ENCODE data around the gene PM20D2.

The PM20D2 gene

GRCh38 chr6:89145091-89145955 is 532 bp upstream of the PM20D2 start:
- DNase-seq (ENCODE audit: low read depth in 2 of 2): no peak

DNA sequence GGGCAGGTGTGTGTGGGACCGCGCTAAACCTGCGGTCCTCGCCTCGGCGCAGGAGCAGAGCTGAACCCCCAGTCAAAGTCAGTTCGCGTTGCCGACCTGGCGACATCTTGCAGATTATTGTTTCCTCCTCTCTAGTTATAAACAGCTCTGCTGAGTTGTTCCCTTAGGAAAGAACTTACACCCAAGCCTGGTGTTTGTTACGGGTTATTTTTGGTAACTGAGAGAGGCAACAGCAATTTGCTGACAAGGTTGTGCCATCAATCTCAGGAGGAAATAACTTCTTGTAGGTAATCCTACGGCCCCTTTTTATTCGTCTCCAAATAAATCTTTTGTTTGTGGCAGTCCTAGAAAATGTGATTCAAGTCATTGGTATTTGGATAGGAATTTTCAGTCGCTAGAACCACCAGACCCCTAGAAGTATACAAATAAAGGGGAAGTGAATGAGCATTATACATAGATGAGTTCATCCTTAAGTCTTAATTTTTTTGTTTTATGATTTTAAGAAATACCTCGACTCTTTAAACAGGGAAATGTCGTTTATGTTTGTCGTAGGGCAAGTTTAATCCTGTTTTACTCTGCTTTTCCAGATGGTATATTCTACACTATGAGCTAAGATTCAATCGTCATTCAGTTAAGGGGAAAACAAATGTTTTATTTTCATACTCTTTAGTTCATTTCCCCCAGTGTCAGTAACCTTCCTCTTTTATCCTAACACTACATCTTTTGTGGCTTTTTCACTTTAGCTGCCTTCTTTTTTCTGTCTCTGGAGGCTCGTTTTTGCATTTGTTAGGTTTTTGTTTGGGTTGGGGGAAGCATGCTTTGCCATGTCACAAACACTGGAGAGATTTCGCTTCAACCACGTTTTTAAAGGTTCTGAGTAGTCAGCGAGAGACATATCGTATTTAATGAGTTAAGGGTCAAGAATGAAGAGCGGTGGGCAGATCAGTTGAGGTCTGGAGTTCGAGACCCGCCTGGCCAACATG is 1.2 kb downstream of the PM20D2 start:
- DNase-seq (ENCODE audit: low read depth in 2 of 2): no peak

- DNase-seq (ENCODE audit: low read depth in 2 of 2): peak; percentile 12 to 27
Observed at GRCh38 chr6:89148016-89148750, 2.3 kb downstream of the PM20D2 start.

DNA sequence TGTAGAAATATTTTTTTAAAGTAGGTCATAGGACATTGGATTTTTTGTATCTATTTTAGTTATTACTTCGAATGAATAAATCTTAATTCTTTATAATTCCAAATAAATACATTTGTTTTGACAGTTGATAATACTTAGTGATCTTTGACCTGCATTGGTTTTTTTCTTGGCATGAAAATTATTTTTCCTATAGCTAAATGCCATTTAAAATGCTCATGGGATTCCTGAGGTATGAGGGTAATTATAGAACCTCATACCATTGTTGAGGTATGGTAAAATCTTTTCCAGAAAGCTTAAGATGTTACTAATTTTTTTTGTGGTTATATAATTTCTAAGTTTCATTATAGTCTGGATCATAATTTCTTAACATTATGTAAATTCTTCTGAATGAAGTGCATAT is 8.3 kb downstream of the PM20D2 start:
- no peak for DNase-seq (ENCODE audit: low read depth in 2 of 2)

DNA sequence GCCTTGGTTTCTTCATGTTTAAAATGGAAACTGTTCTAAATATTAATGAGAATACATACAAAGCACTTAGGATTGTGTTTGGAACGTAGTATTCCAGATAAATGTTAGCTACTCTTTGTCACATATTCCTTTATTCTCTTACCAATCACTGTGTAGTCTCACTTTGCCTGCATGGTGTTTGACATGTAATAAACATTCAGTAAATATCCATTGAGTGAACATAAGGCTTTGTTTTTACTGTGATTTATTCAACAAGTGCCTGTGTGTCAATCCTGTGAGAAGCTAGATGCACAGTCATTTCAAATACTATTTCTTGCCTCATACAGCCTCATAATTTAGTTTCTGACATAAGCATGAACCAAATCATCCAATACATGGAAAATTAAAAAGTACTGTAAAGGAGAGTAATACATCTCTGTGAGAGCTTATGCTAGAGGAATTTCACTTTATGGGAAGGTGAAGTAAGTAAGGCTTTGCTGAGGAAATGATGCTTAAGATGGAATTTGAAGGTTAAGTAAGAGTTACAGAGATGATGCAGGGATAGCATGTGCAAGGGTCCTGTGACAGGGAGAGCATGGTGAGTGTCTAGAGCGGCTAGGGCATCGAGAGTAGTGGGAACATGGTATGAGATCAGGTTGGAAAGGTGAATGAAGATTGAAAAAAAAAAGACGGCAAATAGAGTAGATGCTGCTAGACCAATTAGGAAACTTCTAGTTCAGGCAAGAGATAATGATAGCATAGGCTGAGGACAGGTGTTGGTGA is 14.7 kb downstream of the PM20D2 start:
- no peak for DNase-seq (ENCODE audit: low read depth in 2 of 2)

GRCh38 chr6:89161326-89162046 is 15.6 kb downstream of the PM20D2 start:
- DNase-seq (ENCODE audit: low read depth in 2 of 2): no peak

DNA sequence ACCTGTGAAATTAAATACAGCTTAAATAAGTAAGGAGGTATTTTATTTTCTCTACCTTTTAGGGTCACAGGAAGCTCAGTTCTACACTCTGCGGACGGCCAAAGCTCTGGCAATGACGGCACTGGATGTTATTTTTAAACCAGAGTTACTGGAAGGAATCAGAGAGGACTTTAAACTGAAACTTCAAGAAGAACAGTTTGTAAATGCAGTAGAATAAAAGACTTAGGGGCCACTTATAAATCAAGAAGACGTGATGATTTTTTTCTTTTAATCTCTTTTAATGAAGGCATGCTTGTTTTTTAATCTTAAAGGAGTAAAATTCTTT is 16.2 kb downstream of the PM20D2 start:
- DNase-seq (ENCODE audit: low read depth in 2 of 2): no peak

DNA sequence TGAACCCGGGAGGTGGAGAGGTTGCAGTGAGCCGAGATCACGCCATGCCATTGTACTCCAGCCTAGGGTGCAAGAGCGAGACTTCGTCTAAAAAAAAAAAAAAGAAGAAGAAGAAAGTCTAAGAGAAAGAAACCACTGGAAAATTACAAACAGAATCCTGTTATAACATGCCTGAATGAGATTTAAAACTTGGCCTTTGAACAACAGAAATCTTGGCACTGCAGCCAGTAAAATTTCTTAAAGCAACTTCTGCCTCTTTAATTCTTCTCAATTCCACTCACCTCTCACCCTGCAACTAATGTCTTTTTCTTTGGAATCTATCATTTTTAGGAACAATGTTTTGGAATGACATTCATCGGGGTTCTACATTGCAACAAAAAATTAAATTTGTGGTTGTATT is 26.3 kb downstream of the PM20D2 start:
- no peak for DNase-seq (ENCODE audit: low read depth in 2 of 2)

DNA sequence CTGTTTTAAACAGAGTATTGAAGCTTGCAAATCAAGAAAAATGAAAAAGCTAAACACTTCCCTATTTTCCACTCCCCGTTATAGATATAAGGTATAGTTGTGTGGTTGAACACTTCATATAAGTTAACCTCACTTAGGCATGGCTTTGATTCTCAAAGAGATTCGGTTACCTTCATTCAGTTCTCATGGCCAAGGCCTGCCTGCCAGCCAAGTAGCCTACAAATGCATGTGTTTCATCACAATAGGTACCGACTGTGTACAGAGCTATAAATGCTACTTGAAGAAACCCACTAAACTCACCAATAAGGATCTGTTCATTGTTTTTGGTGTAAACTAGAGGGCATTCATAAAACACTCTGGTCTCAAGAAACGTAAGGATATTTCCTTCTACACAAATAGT is 27.8 kb downstream of the PM20D2 start:
- DNase-seq (ENCODE audit: low read depth in 2 of 2): no peak

DNA sequence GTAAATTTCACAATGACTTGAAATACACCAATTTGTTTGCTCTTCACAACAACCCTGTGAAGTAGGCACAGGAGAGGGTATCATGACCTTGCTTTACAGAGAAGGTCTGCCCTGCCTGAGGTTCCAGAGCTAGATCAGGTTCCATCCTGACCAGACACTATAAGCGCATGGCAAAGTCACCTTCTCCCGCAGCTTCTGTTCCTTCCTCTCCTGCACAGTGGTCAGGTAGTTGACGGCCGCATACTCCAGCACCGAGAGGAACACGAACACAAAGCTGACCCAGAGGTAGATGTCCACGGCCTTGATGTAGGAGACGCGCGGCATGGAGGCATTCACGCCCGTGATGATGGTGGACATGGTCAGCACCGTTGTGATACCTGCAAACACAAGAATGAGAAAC is 34.3 kb downstream of the PM20D2 start:
- no peak for DNase-seq (ENCODE audit: low read depth in 2 of 2)

DNA sequence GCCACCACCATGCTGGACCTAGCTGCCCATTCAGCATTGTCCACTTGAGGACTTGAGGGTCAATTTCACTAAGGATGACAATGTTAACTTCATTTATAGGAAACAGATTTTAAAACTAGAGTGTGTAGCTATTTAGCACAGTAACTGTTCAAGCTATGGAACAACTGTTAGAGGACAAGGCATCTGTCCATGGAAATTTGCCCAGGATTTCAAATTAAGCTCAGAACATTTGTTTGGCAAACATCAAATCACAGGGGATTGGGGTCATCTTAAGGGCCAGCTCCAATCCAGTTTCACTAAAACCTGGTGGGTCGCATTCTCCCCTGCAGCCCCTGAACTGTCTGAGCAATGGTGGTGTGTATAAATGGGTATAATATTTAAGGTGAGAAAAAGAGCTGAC is 35.1 kb downstream of the PM20D2 start:
- no peak for DNase-seq (ENCODE audit: low read depth in 2 of 2)

GRCh38 chr6:89183294-89183693 is 37.4 kb downstream of the PM20D2 start:
- DNase-seq (ENCODE audit: low read depth in 2 of 2): no peak

DNA sequence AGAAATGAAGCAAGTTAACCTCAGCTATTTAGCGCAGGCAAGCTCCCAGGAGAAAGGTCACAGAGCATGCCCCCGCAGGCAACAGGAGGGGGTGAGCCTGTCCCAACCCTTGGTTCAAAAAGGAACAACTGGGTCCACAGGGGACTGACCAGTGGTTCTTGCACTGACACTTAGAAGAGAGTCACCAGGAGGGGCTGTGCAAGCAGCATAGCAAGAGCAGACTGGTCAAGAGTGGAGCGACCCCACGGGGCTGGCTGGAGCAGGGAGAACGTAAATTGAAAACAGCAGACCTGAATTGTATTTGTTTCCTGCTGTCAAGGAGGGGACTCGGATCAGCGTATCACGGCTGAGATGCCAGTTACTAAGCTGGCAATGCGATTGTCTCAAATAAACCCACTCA is 38.5 kb downstream of the PM20D2 start:
- no peak for DNase-seq (ENCODE audit: low read depth in 2 of 2)

DNA sequence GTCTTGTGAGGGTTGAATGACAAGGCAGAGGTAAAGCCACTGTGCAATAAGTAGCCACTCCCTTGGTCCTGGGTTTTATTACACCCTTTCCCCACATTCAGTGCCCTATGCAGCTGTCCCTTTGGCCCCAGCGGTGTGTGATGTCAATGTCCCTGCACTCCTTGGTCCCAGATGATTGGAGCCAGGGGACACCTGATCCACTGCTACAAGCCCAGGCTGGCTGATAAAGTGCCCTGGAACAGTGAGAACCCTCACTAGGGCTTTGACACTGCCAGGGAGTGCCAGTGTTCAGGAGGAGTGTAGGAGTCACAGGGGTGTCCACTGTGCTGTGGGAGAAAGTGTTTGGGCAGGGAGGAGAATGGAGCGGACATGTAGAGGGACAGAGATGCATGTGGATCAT is 40.9 kb downstream of the PM20D2 start:
- DNase-seq (ENCODE audit: low read depth in 2 of 2): no peak

- DNase-seq (ENCODE audit: low read depth in 2 of 2): no peak
Observed at GRCh38 chr6:89187504-89187903, 41.6 kb downstream of the PM20D2 start.

DNA sequence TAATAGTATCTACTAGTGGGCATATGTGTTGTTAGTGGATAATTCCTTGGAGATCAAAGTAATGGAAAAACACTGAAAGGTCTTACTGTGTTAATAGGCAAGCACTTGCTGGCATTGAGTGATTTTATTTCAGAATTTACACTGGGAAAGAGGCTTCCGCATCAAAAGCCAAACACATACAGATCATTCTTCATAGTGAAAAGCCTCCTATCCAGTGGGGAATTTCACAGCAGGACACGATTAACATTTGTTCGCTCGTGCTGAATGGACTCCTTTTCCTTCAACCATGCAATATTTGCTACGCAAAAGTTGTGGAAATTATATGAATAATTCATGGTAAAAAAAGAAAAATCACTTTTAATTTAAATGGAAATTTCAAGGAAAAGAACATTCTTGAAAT is 44.9 kb downstream of the PM20D2 start:
- DNase-seq (ENCODE audit: low read depth in 2 of 2): no peak

DNA sequence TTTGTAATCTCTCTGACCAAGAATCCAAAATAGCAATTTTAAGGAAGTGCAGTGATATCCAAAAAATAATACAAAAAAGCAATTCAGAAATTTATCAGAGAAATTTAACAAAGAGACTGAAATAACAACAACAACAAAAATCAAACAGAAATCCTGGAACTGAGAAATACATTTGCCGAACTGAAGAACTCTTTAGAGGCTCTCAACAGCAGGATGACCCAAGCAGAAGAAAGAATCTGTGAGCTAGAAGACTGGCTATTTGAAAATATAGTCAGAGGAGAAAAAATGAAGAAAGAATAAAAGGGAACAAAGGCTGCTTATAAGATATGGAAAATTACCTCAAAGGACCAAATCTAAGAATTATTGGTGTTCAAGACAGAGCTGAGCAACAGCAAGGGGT is 48.7 kb downstream of the PM20D2 start:
- no peak for DNase-seq (ENCODE audit: low read depth in 2 of 2)

- DNase-seq (ENCODE audit: low read depth in 2 of 2): no peak
Observed at GRCh38 chr6:89197141-89197540, 51.3 kb downstream of the PM20D2 start.

- no peak for DNase-seq (ENCODE audit: low read depth in 2 of 2)
Observed at GRCh38 chr6:89198235-89198634, 52.4 kb downstream of the PM20D2 start.

DNA sequence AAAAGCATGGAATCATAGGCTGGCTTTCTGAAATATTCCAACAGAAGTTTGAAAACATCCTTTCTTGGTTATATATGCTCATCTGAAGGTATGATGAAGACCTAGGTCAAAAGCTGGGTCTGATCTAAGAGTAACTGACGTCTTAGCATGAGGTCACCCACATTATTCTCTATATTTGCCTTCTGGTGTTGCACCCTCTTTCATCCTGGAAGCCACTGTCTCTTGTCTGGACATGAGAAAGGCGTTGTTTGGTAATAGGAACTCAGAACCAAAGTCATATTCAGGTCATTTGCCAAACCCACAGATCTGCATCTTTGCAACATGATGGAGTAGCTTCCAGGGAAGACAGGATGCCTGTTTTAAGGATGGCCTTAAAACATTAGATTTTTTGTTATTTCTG is 53.7 kb downstream of the PM20D2 start:
- DNase-seq (ENCODE audit: low read depth in 2 of 2): no peak

DNA sequence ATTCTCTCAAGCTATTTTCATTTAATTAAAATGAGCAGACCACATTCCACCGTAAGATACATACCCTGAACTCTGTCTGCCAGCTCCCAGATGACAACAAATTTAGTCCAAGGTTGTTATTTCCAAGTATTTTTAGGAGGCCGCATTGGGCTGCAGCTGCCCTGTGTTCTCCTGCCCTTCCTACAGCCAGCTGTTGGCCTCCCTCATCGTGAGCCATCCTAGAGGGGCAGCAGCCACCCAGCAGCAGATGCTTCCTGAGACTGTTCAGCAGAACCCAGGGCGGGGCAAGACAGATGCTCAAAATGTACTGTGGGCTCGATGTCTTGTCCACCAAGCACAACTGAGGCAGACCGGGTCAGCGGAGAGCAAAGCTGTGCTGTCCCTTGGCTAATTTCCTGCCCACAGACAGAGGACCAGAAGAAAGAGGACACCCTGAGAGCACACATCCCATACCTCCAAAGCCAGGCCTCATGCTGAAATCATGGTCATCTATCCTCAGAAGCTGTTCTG is 54.9 kb downstream of the PM20D2 start:
- no peak for DNase-seq (ENCODE audit: low read depth in 2 of 2)

Data from stimulated activated CD8-positive, alpha-beta memory T cell treated with anti-CD3 and anti-CD28 coated beads, Interleukin-15, amount 100 ng/mL, for 4 hours (primary cell).